NCI-H2029 treated with DMSO at 0.1 percent for 48 hours (cell line): ENCODE data around the gene ANOS1.

Experiments used
- DNase-seq: peaks from one replicate; lab custom pipeline; 2025; lab: John Stamatoyannopoulos, UW

ANOS1 gene

DNA sequence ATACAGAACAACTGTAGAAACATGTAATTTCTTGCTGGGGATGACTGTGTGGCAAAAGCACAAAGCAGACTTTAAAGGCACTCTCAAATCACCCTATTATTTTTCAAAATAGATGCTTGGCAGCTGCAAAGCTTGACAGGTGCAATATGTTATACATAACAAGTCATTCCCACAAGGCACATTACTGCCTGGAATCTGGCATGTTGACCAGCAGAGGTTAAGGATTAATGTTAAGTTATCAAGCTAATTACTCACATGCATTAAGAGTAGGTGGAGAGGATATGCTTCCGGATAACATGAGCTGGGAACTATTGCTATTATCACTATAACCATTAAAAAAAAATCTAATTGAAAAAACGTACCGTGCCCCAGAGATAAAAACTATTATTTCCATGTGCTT, 17.8 kb downstream of the ANOS1 start:
- no peak for DNase-seq

DNA sequence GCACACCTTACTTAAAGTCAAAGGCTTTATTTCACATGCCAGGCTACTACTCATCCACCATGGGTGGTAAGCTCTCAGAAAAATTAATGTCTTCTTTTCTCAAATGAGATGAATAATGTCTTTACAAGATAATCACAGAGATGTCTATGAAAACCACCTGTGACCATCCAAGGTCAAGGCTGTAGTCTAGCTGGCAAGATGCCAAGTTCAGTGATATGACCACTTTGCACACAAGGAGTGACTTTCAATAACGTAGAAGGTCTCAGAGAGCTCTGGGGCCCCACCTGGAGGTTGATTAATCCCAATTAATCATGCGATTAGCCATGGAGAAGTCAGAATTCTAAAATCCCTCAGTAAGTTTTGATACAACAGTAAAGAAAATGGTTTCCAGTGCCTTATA, 20.5 kb downstream of the ANOS1 start:
- no peak for DNase-seq

DNA sequence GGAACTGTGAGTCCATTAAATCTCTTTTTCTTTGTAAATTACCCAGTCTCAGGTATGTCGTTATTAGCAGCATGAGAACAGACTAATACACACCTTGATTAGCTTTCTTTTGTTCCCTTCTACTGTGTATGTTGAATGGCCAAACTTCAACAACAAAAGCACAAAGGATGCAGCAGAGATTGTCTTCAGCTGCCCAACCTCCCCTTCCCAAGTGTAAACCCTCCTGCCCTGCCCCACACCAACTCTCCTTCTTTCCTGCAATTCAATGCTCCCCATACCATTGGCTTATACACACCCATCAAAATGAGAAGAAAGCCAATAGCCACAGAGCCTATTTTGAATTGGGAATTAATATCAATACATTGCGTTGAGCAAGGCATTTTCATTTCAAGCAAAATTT, 27.8 kb downstream of the ANOS1 start:
- DNase-seq, result no peak

DNA sequence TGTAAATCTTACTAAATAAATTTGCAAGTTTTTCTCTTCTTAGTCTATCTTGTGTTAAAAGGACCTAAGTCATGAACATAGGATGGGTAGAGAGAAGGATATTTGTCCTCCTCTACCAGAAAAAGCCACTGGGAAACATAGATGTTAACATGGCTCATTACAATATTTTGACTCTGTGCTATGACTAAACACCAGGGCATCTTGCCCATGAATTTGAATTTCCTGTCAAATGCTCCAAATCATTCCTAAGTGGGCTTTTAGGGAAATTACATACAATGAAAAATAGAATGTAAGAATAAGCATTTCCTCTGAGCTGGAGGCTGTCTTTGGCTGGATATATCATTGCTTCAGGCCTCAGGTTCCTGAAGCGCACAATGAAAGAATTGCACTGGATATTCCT, 39.1 kb downstream of the ANOS1 start:
- DNase-seq, result no peak

DNA sequence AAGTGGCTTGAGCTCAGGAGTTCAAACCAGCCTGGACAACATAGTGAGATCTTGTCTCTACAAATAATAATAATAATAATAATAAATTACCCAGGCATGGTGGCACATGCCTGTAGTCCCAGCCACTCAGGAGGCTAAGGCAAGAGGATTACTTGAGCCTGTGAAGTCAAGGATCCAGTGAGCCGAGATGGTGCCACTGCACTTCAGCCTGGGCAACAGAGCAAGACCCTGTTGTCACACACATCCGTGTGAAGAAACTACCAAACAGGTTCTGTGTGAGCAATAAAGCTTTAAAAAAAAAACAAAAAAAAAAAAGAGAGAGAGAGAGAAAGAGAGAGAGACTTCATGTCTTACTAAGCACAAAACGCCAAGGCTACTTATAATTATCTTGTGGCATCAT, 42.5 kb downstream of the ANOS1 start:
- DNase-seq, result no peak

DNA sequence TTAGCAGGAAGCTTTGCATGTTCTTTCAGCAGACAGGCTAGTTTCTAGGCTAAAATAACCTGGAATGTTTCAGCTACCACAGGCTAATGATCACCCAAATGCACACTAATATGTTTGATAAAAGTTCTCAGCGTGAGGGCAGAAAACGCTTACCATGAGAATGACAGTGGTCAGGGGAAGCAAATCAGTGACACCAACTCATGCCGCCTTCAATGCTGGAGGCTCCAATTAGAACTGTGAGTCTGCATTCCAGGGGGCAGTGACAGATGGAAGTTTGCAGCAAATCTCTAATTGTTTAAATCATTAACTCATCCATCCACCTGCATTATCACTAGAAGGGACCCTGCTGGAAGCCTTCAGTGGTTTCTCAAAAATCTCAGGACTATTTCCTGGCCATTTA, 43.2 kb downstream of the ANOS1 start:
- no peak for DNase-seq

DNA sequence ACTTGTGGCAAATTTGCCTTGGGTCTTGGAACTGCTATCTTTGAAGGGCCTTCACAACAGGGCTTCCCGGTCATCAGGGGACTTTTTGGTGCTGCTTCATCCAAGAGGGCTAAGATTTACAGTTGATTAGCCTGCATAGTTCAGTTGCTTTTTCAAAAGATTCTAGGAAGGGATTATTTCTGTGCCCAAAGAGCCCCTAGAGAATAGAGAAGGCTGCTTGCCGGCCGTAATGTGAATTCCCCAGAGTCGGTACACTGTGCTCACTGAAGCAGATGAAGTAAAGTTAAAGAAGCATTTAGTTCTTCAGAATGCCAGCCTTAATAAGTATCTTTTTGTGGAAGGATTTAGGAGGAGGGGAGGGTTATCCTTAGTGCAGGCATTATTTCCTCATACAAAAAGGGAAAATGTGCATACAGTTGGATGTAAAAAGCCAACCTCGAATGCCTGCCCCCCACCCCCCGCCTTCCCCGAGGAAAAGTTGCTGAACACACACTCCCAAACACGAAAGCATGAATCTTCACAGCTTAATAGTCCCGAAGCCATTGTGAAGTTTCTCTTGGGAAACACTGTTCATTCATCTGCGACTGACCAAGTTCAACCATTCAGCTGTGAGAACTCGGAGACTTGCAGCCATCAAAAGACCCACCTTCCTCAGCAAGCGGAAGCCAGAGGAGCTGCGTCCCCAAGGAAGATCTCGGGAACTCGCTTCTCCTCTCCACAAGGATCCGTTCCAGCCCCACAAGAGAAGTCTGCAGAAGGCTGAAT, 47.6 kb downstream of the ANOS1 start:
- no peak for DNase-seq

DNA sequence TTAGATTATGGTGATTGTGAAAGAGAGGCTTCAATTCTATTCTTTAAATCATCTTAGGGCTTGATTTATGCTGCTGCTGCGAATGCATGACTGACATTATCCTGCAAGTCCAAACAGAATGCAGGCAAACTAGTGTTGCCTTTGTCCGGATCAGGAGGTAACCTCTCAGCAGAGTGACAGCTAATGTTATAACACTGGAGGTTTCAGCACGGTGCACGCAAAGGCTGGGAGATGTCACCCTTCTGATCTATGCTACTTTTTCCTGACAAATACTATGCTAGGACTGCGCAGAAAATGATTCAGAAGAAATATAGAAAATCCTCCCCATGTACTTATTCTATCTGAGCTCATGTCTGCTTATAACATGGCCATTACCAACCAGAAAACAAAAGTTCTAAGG, 48.2 kb downstream of the ANOS1 start:
- DNase-seq, result no peak

DNA sequence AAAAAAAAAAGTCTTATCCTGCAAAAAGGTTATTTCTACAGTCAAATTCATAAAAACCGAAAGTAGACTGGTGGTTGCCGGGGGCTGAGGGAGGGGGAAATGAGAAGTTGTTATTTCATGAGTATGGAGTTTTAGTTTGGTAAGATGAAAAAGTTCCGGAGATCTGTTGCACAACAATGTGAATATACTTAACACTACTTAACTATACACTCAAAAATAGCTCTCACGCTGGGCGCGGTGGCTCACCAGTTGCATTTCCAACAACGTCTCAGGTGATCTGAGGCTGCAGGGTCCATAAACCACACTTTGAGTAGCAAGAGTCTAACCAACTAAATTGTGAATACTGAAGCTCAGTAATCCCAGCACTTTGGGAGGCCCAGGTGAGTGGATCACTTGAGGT, 52.4 kb downstream of the ANOS1 start:
- no peak for DNase-seq

DNA sequence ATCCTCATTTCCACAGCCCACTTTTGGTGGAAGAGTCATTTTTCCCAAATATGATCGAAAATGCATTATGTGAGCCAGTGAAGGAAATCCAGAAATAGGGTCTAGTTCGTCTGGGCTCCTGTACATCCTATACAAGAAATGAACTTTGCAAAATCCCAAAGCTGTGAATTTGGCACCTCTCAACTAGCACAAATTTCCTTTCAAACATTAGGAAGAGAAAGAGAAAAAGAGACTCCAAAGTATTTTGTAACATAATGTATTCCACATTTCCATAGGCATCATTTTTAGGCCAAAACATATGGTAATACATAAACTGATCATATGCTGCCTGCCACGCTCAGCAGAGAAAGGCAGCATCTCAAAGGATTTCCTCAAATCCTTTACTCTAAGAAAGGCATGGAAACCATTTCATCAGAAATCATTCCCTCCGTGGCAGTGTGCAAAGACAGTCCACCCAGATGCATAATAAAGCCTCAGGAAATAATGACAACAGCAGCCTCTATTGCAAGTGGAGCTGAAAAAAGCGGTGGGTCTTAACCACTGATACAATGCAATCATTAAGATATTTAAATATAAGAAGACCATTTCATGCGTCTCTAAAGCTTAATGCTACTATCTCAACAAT, 56.8 kb downstream of the ANOS1 start:
- no peak for DNase-seq

DNA sequence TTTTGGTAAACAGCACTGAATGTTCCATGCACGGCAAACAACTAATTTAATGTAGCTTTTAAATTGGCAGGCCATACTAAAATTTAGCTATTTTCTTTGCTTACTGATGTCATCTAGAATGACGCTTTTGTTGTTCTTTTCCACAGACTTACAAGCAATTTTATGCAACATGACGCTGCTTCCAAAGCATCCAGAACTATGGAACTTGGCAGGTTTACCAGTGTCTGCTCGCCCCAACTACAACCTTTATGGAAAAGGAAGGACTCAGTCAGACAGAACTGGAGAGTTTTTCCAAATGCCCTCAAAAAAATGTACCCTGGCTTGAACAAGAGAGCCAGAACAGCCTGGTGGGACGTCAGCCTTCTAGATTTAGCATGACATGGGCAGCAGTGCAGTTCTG, 58.7 kb downstream of the ANOS1 start:
- DNase-seq, result no peak

DNA sequence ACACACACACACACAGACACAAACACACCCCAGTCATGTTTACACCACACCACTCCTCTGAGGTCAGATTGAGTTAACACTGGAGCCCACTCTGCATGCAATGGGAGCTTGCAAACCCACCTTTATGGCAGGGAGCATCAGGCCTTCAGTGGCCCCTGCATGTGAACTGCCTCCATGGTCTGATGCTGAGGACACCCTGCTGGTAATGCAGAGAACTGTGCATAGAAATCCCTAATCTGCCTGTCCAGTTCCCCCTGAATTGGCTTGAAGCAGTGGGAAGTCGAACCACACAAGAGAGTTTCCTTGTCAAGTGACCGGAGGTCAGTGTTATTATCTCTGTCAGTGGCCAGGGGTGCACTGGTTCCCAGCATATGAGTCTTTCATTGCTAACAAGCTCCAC, 59.8 kb downstream of the ANOS1 start:
- no peak for DNase-seq

DNA sequence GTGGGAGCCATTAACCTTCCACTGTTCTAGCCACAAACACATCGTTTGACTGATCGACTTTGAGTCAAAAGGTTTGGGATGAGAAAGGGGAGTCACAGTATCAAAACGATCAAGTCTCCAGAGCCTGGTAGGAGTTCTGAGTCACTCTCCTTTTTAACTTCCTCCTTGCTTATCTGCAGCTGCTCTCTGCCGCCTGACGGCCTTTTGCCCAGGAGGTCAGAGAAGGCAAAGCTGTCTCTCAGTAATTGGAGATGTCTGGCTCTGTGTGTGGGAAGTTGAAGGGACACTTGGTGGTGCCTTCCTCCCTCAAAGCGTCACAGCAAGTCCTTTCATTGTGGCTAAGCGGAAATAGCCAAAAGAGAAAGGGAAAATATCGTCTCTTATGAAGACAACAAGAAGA, 63.1 kb downstream of the ANOS1 start:
- no peak for DNase-seq

DNA sequence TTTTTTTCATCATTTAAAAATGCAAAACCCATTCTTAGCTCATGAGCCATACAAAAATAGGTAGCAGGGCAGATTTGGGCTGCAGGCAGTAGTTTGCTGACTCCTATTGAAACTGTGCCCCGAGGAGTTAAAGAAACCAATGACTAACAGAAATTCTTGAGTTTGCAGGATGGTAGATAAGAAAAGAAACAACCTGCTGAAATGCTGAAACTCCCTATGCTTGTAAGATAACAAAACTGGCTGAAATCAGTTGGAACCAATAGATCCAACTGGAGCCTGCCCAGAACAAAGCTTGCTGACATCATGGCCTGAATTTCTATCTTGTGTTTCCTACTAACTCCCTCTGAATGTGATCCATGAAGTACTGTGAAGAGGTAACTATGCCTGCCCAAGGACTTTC, 68.6 kb downstream of the ANOS1 start:
- DNase-seq, result no peak

DNA sequence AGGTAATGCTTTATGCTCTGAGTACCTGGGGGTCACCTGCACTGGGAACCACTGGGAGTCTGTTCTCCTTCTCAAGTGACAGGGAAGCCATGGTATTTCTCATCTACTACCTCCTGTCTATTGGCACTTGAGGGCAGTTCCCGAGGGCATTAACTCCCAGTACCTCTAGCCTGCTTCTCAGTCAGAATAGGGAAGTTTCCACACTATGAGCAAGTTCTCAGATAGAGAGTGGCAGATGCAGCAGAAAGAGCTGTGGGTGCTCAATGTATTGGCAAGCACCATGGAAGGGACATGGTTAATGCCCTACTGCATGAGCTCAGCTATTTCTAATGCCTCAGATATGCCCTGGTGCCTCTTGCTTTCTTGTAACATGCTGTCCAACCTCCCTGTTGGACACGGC, 74.1 kb downstream of the ANOS1 start:
- DNase-seq, result no peak

DNA sequence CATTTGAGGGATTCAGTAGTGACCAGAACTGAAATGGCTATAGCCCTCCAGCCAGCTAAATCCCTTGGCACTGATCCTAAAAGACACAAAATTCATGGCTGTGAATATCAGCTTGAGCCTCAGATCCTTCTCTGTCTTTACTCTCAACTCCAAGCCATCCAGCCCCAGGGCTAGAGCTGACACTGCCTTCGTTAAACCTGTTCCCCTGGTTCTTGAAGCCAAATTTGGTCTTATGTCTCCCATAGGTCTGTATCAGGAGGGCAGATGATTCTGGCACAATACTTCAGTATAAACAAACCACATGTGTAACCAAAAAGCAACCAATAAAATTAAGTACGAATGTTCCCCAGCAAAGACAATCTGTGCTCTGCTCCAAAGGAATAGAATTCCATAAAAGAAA, 78.0 kb downstream of the ANOS1 start:
- no peak for DNase-seq

DNA sequence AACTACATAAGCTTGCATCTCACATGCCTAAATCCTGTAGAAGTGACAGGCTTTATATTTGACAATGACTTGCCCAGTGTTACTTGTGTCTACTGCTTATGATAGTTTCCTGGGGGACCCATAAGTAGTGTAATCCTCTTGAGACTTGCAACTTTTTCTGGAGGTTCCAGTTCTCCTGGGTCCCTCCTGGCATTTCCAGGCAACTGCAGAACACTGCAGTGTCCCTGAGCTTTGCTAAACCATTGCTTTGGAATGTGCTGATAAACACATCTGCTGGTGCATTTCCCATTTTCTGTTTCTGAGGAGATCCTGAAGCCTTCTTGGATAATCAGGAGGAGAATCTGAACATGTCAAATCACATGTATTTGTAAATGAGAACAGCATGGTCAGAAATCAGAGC, 82.0 kb downstream of the ANOS1 start:
- DNase-seq, result no peak

DNA sequence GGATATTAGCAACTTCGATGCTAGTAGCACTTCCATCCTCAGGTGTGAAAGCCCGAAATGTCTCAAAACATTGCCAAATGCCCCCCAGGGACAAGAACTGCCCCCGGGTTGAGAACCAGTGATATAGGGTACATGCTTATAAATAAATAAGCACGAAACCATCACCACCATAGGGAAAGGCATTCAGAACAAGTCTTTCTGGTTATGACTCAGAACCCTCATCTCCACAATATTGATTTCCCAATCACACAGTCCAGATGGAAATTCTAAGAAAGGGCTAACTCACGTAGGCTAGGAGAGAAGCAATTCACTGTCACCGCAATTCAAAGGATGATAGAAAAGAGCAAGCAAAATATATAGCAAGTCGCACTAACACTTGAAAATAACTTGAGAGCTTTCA, 84.8 kb downstream of the ANOS1 start:
- DNase-seq, result no peak

DNA sequence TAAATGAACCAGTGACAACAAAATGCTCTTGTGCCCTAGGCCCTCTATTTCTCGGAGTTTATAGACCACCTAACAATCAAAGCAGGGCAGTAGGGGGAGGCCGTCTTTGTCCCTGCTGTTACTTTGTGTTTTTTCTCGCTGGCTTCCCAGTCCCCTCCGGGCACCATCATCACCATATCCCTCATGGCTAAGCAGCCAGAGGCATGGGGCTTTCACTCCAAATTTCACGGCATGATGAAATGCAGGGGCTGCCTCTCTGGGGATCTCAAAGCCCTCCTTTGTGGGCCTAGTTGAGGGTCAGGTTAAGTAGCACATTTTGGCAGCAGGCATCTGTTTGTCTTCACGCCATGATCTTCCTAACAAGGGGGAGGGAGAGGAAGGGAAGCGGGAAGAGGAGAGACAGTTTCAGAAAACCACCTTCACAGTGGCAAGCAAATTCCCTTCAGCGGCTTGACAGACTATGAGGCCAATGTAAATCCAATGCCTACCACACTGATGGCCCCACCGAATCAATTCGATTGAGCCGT, 91.9 kb downstream of the ANOS1 start:
- no peak for DNase-seq

DNA sequence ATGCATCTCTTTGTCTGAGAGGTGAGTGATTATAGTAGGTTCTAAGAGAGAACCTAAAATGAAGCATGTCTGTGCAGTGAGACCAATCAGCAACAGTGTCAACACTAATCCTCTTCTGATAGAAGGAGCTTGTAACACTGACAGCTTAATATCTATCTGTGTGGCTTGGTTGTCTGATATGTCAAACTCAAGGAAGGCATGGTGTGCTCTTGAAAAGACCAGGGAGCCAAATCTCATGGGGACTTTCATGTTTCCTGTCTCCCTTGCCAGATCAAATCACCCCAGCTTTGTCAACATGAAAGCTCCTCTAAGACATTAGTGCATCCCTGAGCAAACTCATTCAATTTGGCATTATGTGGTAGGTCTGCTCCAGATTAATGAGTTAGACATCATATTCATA, 95.4 kb downstream of the ANOS1 start:
- no peak for DNase-seq

DNA sequence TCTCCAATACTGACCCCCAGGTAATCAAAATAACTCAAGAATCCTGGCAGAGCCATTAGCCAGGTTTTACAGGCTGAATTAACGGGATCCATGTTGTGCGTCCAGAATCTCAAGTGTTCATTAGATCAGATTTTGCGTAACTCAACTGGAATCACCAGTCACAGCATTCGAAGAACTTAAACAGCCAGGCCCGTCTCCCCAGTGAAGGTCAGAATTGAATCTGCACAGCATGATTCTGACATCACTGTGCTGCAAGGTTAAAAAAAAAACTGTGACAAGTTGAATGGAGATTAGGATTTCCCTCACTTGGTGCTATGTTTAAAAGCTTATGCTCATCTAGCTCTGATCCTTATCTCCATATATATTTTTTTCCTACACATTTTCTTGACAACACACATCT, 96.1 kb downstream of the ANOS1 start:
- no peak for DNase-seq

DNA sequence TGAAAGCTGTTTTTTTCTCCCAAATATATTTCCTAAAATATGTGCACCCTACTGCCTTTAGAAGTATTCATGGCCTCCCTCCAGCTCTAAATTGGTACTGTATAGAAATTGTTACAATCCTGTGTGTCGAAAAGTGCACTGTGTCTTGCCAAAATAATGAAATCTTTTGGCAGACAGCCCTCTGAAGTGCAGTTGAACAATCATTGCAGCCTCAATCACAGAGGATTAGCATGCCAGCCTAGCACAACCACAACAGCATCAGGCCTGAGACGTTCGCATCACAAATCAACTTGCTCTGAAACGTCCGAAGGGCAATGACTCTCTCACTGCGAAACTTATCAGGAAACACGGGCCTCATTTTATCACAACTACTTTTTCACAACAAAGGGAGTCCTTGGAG, 99.0 kb downstream of the ANOS1 start:
- DNase-seq, result no peak

DNA sequence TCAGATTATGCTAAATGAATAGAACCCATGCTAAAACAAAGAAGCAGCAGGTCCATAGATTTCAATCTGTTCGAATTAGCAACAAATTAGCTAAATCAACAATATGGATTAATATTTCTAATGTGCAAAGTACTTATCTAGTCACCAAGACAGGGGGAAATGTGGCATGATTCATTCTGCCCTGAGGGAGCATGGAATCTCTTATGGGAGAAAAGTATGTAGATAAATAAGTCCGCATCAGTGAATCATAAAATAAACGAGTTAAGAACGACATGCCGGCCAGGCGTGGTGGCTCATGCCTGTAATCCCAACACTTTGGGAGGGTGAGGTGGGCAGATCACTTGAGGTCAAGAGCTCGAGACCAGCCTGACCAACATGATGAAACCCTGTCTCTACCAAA, 102.1 kb downstream of the ANOS1 start:
- DNase-seq, result no peak

DNA sequence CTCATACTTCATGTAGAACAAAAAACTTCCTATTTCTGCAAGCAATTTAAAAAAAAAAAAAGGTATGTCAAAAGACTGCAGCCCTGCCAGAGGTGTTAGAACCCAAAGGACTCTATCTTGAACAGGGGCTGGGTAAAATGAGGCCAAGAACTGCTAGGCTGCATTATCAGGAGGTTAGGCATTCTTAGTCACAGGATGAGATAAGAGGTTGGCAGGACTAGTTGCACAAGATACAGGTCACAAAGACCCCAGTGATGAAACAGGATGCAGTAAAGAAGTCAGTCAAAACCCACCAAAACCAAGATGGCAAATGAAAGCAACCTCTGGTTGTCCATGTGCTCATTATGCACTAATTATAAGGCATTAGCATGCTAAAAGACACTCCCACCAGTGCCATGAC, 104.1 kb downstream of the ANOS1 start:
- no peak for DNase-seq
